SK-N-SH treated with all-trans-retinoic acid at 6 μM for 48 hours (cell line): Measurements from ENCODE around the gene ALDH1B1.
"Not testable (repeated sequence)": the region's sequence is repeated elsewhere in the genome, so short reads cannot be mapped to it uniquely, and the experiment has no call there.

Experiments
- ATAC-seq: fragments of 200-7000 bp; cut with Tn5 transposase; 3 replicates; pipeline ENCODE4 v1.9.1; 2020; ENCODE audit warnings: mild to moderate bottlenecking, moderate library complexity
- BACH2 ChIP-seq: fragments of 250-450 bp; sonication (Bioruptor Pico); IDR thresholded peaks from 2 replicates; pipeline ENCODE4 v1.9.0; 2021; ENCODE audit warnings: mild to moderate bottlenecking, borderline replicate concordance
- CREB5 ChIP-seq: fragments of 250-450 bp; sonication (Bioruptor Pico); IDR thresholded peaks from 2 replicates; pipeline ENCODE4 v1.5.1; 2020; ENCODE audit warnings: low read depth, mild to moderate bottlenecking, moderate library complexity
- CSDC2 ChIP-seq: fragments of 250-450 bp; sonication (Bioruptor Pico); IDR thresholded peaks from 2 replicates; pipeline ENCODE4 v1.5.0; 2020; ENCODE audit warnings: mild to moderate bottlenecking, moderate library complexity
- CSRNP3 ChIP-seq: fragments of 250-450 bp; sonication (Bioruptor Pico); IDR thresholded peaks from 2 replicates; pipeline ENCODE4 v1.5.1; 2021; ENCODE audit warnings: mild to moderate bottlenecking, moderate library complexity
- ESRRG ChIP-seq: fragments of 250-450 bp; sonication (Bioruptor Pico); IDR thresholded peaks from 2 replicates; pipeline ENCODE4 v1.6.1; 2021; ENCODE audit warnings: mild to moderate bottlenecking
- GLIS3 ChIP-seq: fragments of 250-450 bp; sonication (Bioruptor Pico); IDR thresholded peaks from 2 replicates; pipeline ENCODE4 v1.5.0; 2020; ENCODE audit warnings: mild to moderate bottlenecking, moderate library complexity
- ISL1 ChIP-seq: fragments of 250-450 bp; sonication (Bioruptor Pico); IDR thresholded peaks from 2 replicates; pipeline ENCODE4 v2.1.2; 2022; ENCODE audit warnings: mild to moderate bottlenecking, moderate library complexity
- POU6F1 ChIP-seq: fragments of 250-450 bp; sonication (Bioruptor Pico); IDR thresholded peaks from 2 replicates; pipeline ENCODE4 v1.8.0; 2021; ENCODE audit warnings: low read depth, mild to moderate bottlenecking, moderate library complexity, borderline replicate concordance
- PPARA ChIP-seq: fragments of 250-450 bp; sonication (Bioruptor Pico); IDR thresholded peaks from 2 replicates; pipeline ENCODE4 v1.5.0; 2020; ENCODE audit warnings: mild to moderate bottlenecking, borderline replicate concordance
- RARB ChIP-seq: fragments of 250-450 bp; sonication (Bioruptor Pico); IDR thresholded peaks from 2 replicates; pipeline ENCODE4 v1.8.0; 2021; ENCODE audit warnings: mild to moderate bottlenecking, moderate library complexity
- SNAI2 ChIP-seq: fragments of 250-450 bp; sonication (Bioruptor Pico); IDR thresholded peaks from 2 replicates; pipeline ENCODE4 v1.5.0; 2020; ENCODE audit warnings: mild to moderate bottlenecking, moderate library complexity
- TCF4 ChIP-seq: fragments of 250-450 bp; sonication (Bioruptor Pico); IDR thresholded peaks from 2 replicates; pipeline ENCODE4 v1.8.0; 2021; ENCODE audit warnings: mild to moderate bottlenecking, moderate library complexity, borderline replicate concordance
- TOX ChIP-seq: fragments of 250-450 bp; sonication (Bioruptor Pico); IDR thresholded peaks from 2 replicates; pipeline ENCODE4 v1.8.0; 2021; ENCODE audit warnings: mild to moderate bottlenecking, moderate library complexity, borderline replicate concordance
- TSHZ2 ChIP-seq: fragments of 250-450 bp; sonication (Bioruptor Pico); IDR thresholded peaks from 2 replicates; pipeline ENCODE4 v1.5.0; 2020; ENCODE audit warnings: mild to moderate bottlenecking, moderate library complexity
- ZC3H10 ChIP-seq: fragments of 250-450 bp; sonication (Bioruptor Pico); IDR thresholded peaks from 2 replicates; pipeline ENCODE4 v1.5.1; 2021; ENCODE audit warnings: mild to moderate bottlenecking, moderate library complexity
- ZFP3 ChIP-seq: fragments of 250-450 bp; sonication (Bioruptor Pico); IDR thresholded peaks from 2 replicates; pipeline ENCODE4 v1.5.0; 2020; ENCODE audit warnings: mild to moderate bottlenecking, moderate library complexity
- ZNF565 ChIP-seq: fragments of 450-650 bp; formaldehyde crosslinking; conservative IDR thresholded peaks from 2 replicates; pipeline ENCODE4 v1.5.0; 2020; ENCODE audit warnings: low read depth, mild to moderate bottlenecking, moderate library complexity
- ZNF70 ChIP-seq: fragments of 450-650 bp; formaldehyde crosslinking; IDR thresholded peaks from 2 replicates; pipeline ENCODE4 v1.5.0; 2020; ENCODE audit warnings: mild to moderate bottlenecking, moderate library complexity
- ZNF8 ChIP-seq: fragments of 450-650 bp; formaldehyde crosslinking; IDR thresholded peaks from 2 replicates; pipeline ENCODE4 v1.5.0; 2020; ENCODE audit warnings: mild to moderate bottlenecking, moderate library complexity

Gene ALDH1B1

GRCh38 chr9:38374847-38375571, 17.5 kb upstream of the ALDH1B1 start:
- TF ChIP-seq GLIS3 (CRISPR knock-in tag) = no peak
- no peak for TF ChIP-seq TCF4 (CRISPR knock-in tag)
- no peak for TF ChIP-seq ZFP3 (CRISPR knock-in tag)
- no peak for TF ChIP-seq TOX (CRISPR knock-in tag)
- TF ChIP-seq ESRRG (CRISPR knock-in tag) = no peak
- TF ChIP-seq ZC3H10 (CRISPR knock-in tag) = no peak
- no peak for TF ChIP-seq TSHZ2
- TF ChIP-seq, all 23 proteins: peak for 0
- ATAC-seq = no peak

- no peak for TF ChIP-seq RARB (CRISPR knock-in tag)
- ATAC-seq = no peak
Observed at GRCh38 chr9:38375572-38375963, 16.9 kb upstream of the ALDH1B1 start.

GRCh38 chr9:38376021-38376670, 16.4 kb upstream of the ALDH1B1 start:
- ATAC-seq = no peak

GRCh38 chr9:38377336-38378083, 15.0 kb upstream of the ALDH1B1 start:
- ATAC-seq = not testable (repeated sequence)

More at GRCh38 chr9:38376021-38376670, 16.4 kb upstream of the ALDH1B1 start:
- TF ChIP-seq RARB (CRISPR knock-in tag) (no peak), CSRNP3 (no peak), CSDC2 (CRISPR knock-in tag) (no peak), ZNF8 (CRISPR knock-in tag) (no peak)
- TF ChIP-seq, all 23 proteins: peak for 0

- ATAC-seq = peak; percentile 24; the same call in 1 of the 3 replicates
- TF ChIP-seq ZNF8 (CRISPR knock-in tag) = no peak
- no peak for TF ChIP-seq CSRNP3
- TF ChIP-seq RARB (CRISPR knock-in tag) = no peak
- TF ChIP-seq BACH2 (CRISPR knock-in tag) = no peak
- no peak for TF ChIP-seq ZNF70 (CRISPR knock-in tag)
- TF ChIP-seq ZNF565 (CRISPR knock-in tag) = no peak
- TF ChIP-seq POU6F1 (CRISPR knock-in tag) = no peak
- TF ChIP-seq GLIS3 (CRISPR knock-in tag) = no peak
- no peak for TF ChIP-seq SNAI2 (CRISPR knock-in tag)
- TF ChIP-seq ZC3H10 (CRISPR knock-in tag) = no peak
- TF ChIP-seq CREB5 (CRISPR knock-in tag) = no peak
- TF ChIP-seq ISL1 (CRISPR knock-in tag) = no peak
- TF ChIP-seq TOX (CRISPR knock-in tag) = no peak
- TF ChIP-seq ZFP3 (CRISPR knock-in tag) = no peak
- TF ChIP-seq ESRRG (CRISPR knock-in tag) = no peak
- no peak for TF ChIP-seq PPARA (CRISPR knock-in tag)
- TF ChIP-seq TCF4 (CRISPR knock-in tag) = no peak
Observed at GRCh38 chr9:38380230-38380871, 12.2 kb upstream of the ALDH1B1 start.
